Posterior cingulate gyrus (tissue), 11 donors: ENCODE measurements around the gene CABLES1.

Experiments used
- DNase-seq, 10 donors: peaks; one replicate each; pipeline versions ENCODE4 v3.0.0 to v3.0.0-alpha.2; 2020 to 2021; ENCODE audit warnings: mixed read lengths in 3 of 10
- intact Hi-C: fragments of 100-400 bp; cut with DNase I; formaldehyde crosslinking; loops from one replicate; pipeline ENCODE4 v1.15.1; 2023

Gene CABLES1

GRCh38 chr18:23235860-23236259, 100.6 kb downstream of the CABLES1 start:
- peak in 2 of 10 donors; percentile 29 to 55 for DNase-seq
- intact Hi-C loops = no loop called here

DNA sequence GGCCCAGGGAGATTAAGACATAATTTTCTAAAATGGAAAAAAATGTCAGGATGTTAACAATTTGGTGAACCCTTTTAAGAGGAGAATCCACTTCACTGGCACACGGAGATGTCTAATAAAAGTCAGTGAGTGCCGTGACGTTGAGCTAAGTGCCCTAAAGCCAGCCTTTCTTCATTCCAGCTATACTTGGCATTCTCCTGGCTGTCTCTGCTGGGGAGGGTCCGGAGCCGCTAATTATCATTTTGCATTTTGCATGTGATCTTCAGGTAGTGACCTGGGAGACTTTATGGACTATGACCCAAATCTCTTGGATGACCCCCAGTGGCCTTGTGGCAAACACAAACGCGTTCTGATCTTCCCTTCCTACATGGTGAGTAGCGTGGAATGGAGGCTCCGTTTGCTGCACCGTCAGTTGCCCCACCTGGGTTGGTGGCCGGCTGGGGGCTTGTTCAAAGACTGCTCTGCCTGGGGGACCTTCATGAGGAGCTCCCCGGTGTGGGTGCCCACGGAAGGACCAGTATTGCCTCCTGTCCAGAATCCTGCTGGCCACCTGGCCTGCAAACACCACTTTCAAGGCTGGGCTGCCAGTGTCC, 101.7 kb downstream of the CABLES1 start:
- intact Hi-C loops = no loop called here
- peak in 2 of 10 donors; percentile 61 to 84 for DNase-seq

- intact Hi-C loops = no loop called here
- DNase-seq = peak in 7 of 10 donors; percentile 19 to 90 (median 55)
Measured at GRCh38 chr18:23237524-23238151, 102.4 kb downstream of the CABLES1 start.

DNA sequence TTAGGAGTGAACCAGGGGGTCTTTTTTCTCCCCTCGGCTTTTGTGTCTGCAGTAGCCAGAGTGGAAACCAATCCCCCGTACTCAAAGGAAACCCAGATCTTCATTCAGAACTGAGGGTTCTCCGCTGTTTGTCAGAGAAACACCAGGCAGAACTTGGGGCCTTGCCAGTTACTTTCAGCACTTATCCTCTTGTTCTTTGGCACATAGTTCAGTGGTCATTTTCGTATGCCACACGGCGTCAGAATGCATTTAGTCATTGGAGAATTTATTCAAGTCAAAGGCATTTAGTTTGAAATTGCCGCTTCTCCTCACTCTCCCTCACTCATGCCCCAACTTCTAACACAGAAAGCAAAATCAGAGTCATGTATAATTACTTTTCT, 102.9 kb downstream of the CABLES1 start:
- intact Hi-C loops = no loop called here
- DNase-seq = peak in 4 of 10 donors; percentile 27 to 52 (median 32)

DNA sequence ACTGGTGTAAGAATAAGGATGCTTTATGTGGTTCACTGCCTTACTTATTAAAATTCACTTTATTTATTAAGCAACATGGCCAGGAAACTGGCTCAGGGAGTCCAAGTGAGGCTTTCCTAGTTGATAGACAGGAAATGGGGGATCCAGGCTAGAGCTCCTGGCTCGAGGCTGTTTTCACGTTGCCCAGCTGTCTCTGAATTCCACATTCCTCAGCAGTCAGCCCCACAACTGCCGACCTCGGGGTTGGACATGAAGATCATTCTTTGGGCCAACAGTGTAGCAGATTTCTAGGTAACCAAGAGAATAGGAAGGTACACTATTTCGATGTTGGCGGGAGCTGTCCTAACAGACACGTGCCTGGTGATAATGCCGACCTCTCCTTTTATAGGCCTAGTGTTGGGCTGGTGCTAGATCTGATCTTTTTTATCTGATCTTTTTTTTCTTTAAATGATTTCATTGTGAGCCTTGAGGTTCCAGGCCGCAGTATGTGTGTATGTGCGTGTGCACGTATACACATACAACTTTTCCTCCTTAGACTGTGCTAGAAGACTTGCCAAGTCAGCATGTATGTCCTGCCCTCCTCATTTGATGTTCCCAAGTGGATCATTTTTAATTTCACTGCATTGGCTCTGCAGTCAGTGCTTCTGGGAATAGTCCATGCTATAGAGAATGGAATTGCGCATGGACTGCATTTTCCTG, 103.5 kb downstream of the CABLES1 start:
- intact Hi-C loops = no loop called here
- DNase-seq = peak in 3 of 10 donors; percentile 16 to 37 (median 36)

- peak in 3 of 10 donors; percentile 6 to 22 (median 9) for DNase-seq
- intact Hi-C loops = no loop called here
Measured at GRCh38 chr18:23239350-23239692, 104.0 kb downstream of the CABLES1 start.

DNA sequence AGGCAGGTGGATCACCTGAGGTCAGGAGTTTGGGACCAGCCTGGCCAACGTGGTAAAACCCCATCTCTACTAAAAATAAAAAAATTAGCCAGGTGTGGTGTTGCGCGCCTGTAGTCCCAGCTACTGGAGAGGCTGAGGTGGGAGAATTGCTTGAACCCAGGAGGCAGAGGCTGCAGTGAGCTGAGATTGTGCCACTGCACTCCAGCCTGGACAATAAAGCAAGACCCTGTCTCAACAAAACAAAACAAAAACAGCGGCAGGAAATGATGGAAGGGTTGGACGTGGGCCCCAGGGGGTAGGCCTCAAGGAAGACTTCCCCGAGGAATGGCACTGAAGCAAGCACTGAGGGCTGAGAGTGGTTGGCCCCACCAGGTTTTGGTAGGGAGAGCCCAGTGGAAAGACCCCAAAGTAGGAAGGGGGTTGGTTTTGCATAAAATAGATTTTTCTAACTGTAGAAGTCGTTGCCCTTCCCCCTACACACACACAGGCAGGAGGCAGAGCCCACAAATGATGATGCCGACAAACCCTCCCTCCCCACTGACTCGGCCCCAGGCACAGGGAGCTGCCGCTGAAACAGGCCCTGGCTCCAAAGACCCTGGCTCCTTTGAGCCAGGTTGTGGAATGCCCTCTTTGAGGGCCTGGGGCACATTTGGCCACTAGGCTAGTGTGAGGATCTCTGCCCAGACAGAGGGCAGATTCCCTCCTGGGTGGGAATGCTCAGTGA, 104.8 kb downstream of the CABLES1 start:
- intact Hi-C loops = loop anchor here (10.0 kb wide), 1 partner anchor 45 kb away; no protein-coding TSS in a partner anchor
- peak in 3 of 10 donors; percentile 27 to 53 (median 38) for DNase-seq

DNA sequence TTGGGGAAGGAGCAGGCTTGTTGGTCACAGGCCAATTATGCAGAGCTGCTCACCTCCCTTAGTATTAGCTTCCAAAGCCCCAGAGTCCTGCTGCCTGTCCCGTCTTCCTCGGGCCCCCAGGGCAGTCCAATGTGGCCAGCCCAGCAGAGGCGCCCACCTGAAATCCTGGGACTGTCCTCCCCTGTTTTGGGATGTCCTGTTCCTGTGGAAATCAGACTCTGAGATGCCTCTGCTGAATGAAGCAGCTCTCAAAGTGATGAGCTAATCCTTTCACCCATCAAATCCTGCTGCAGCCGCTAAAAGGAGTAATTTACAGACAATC, 105.3 kb downstream of the CABLES1 start:
- intact Hi-C loops = loop anchor here (10.0 kb wide), 1 partner anchor 46 kb away; no protein-coding TSS in a partner anchor
- peak in 2 of 10 donors; percentile 57 to 70 for DNase-seq

DNA sequence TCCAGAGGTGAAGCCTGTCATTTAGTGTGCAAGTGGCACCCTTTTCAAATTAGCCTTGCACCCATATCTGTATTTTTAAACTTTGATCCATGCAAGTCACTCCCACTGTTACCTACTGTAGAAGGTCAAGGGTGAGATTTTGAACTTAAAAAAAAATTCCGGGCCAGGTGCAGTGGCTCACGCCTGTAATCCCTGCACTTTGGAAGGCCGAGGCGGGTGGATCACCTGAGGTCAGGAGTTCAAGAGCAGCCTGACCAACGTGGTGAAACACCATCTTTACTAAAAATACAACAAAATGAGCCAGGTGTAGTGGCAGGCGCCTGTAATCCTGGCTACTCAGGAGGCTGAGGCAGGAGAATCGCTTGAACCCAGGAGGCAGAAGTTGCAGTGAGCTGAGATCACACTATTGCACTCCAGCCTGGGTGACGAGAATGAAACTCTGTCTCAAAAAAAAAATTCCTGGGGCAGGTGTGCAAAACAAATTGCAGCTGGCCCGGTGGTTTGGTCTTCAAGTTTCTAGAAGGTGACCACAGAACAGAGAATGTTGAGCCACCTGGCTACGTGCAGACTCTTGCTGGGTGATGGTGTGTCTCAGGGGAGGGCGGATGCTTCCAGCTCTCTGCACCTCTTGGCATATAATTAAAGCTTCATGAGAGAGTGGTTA, 106.7 kb downstream of the CABLES1 start:
- peak in 3 of 10 donors; percentile 5 to 47 (median 25) for DNase-seq
- intact Hi-C loops = loop anchor here (10.0 kb wide), 1 partner anchor 47 kb away; no protein-coding TSS in a partner anchor

DNA sequence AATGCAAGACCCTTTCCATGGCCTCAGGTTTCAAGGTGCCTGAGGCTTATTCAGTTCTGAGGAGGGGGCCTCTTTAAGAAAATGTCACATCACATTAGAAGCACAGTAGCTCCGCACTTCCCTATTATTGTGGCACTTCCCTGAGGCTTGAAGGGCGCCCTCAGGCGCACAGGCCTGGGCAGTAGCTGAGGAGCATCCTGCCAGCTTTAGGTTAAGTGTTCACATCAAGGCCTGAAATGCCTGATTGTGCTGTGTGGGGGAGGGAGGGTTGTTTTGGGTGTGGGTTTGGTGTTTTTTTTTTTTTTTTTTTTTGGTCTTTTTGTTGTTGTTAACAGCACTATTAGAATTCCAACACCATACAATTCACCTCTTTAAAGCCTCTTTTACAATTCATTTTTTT, 107.9 kb downstream of the CABLES1 start:
- intact Hi-C loops = loop anchor here (10.0 kb wide), 1 partner anchor 48 kb away; no protein-coding TSS in a partner anchor
- peak in 3 of 10 donors; percentile 17 to 41 (median 31) for DNase-seq

DNA sequence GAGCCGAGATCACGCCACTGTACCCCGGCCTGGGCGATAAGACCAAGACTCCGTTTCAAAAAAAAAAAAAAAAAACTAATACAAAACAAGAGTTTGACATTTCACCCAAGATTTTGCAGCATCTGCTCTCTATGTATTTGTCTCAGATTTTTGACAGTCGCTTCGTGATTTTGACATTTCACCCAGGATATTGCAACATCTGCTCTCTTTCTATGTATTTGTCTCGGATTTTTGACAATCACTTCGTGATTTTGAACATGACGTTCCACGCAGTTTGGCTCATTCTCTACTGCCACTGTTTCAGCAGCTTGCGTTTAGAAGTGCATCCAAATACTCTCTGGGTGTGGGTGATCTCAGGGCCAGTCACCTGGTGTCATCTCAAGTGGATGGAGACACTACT, 108.5 kb downstream of the CABLES1 start:
- intact Hi-C loops = loop anchor here (10.0 kb wide), 1 partner anchor 49 kb away; no protein-coding TSS in a partner anchor
- peak in 2 of 10 donors; percentile 8 to 45 for DNase-seq

GRCh38 chr18:23244401-23244800, 109.1 kb downstream of the CABLES1 start:
- intact Hi-C loops = loop anchor here (10.0 kb wide), 1 partner anchor 50 kb away; no protein-coding TSS in a partner anchor

DNA sequence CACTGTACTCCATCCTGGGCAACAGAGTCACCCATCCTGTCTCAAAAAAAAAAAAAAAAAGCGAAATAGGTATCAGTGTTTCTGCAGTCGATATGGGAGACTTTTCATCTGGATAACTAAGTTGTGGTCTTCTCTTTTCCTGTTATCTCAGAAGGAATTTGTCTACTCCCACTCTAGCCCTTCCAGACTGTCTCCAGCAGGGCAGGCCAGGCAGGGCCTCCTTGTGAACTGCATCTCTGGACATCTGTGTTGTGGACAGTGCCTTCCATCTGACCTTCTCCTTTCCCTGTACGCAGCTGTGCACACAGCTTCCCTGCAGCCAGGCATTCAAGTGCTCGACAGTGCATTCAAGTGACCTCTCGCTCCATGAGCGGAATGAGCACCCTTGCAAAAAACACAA, 110.2 kb downstream of the CABLES1 start:
- intact Hi-C loops = loop anchor here (10.0 kb wide), 1 partner anchor 51 kb away; no protein-coding TSS in a partner anchor
- DNase-seq = peak in 2 of 10 donors; percentile 22 to 53

More at GRCh38 chr18:23244401-23244800, 109.1 kb downstream of the CABLES1 start:
- peak in 4 of 10 donors; percentile 37 to 89 (median 71) for DNase-seq

GRCh38 chr18:23247331-23247730, 112.0 kb downstream of the CABLES1 start:
- intact Hi-C loops = loop anchor here (10.0 kb wide), 1 partner anchor 53 kb away; no protein-coding TSS in a partner anchor
- peak in 2 of 10 donors; percentile 73 to 78 for DNase-seq

GRCh38 chr18:23247896-23248295, 112.6 kb downstream of the CABLES1 start:
- peak in 2 of 10 donors; percentile 50 to 65 for DNase-seq
- intact Hi-C loops = loop anchor here (10.0 kb wide), 1 partner anchor 53 kb away; no protein-coding TSS in a partner anchor

GRCh38 chr18:23248826-23249225, 113.5 kb downstream of the CABLES1 start:
- peak in 2 of 10 donors; percentile 14 to 59 for DNase-seq
- intact Hi-C loops = loop anchor here (10.0 kb wide), 1 partner anchor 54 kb away; no protein-coding TSS in a partner anchor

GRCh38 chr18:23249348-23249747, 114.1 kb downstream of the CABLES1 start:
- peak in 2 of 10 donors; percentile 18 for DNase-seq
- intact Hi-C loops = loop anchor here (10.0 kb wide), 1 partner anchor 55 kb away; no protein-coding TSS in a partner anchor

DNA sequence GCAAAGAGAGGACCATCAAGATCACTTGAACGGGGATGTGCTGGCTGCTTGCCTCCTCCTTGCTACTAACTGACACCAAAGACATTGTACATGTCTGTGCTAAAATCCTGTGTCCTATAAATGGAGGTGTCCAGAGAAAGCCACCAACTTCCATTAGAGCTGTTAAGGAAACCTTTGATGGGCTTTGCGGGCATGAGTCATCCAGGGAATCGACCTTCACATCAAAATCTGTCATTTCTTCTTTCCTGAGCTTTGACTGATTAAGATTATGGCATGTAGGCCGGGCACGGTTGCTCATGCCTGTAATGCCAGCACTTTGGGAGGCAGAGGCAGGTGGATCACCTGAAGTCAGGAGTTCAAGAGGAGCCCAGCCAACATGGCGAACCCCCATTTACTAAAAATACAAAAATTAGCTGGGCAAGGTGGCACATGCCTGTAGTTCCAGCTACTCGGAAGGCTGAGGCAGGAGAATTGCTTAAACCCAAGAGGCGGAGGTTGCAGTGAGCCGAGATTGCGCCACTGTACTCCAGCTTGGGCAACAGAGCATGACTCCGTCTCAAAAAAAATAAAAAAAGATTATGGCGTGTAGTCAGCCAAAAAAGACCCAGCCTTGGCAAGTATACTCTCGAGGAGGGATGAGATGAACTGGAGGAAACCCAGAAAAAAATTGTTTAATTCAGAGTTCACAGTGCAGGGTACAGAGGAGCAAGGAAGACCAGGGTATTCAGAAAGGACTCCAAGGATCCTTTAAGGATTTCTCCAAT, 115.8 kb downstream of the CABLES1 start:
- peak in 2 of 10 donors; percentile 24 to 34 for DNase-seq
- intact Hi-C loops = no loop called here

DNA sequence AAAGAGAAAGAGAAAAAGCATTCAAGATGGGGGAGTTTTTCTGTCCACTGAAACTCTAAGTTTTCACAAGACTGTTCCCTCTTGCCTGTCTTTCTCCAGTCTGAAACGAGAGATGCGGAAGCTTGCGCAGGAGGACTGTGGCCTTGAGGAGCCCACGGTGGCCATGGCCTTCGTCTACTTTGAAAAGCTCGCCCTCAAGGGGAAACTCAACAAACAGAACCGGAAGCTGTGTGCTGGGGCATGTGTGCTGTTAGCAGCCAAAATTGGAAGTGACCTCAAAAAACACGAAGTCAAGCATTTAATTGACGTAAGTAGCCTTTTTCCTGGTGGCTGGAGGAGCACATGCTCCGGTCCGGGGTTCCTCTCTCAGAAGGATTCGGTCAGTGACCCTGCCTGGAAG, 118.3 kb downstream of the CABLES1 start:
- intact Hi-C loops = no loop called here
- peak in 3 of 10 donors; percentile 24 to 57 (median 33) for DNase-seq
